ENCODE measurements around the gene NYAP1.
"Not testable (repeated sequence)": the region's sequence is repeated elsewhere in the genome, so short reads cannot be mapped to it uniquely, and the experiment has no call there.

DNA sequence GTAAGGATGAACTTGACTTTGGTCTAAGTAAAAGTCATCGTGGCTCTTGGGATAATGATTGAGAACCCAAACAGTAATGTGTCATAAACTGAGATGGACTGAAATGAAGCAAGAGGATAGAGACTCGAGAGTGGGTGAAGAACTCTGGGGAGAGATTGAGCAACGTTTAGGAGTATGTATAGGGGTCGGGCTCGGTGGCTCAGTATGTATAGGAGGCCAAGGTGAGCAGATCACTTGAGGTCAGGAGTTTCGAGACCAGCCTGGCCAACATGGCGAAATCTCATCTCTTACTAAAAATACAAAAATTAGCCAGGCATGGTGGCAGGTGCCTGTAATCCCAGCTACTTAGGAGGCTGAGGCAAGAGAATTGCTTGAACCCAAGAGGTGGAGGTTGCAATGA lies 57.6 kb downstream of the NYAP1 start:
- TF ChIP-seq, protein P1, sequence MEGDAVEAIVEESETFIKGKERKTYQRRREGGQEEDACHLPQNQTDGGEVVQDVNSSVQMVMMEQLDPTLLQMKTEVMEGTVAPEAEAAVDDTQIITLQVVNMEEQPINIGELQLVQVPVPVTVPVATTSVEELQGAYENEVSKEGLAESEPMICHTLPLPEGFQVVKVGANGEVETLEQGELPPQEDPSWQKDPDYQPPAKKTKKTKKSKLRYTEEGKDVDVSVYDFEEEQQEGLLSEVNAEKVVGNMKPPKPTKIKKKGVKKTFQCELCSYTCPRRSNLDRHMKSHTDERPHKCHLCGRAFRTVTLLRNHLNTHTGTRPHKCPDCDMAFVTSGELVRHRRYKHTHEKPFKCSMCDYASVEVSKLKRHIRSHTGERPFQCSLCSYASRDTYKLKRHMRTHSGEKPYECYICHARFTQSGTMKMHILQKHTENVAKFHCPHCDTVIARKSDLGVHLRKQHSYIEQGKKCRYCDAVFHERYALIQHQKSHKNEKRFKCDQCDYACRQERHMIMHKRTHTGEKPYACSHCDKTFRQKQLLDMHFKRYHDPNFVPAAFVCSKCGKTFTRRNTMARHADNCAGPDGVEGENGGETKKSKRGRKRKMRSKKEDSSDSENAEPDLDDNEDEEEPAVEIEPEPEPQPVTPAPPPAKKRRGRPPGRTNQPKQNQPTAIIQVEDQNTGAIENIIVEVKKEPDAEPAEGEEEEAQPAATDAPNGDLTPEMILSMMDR (IDR thresholded peaks at IDR 0.05; ENCODE audit: poor library complexity): not testable (repeated sequence)
- TF ChIP-seq EZH2phosphoT487 (IDR thresholded peaks at IDR 0.05; ENCODE audit: low read depth, severe bottlenecking, unreplicated experiment); EZH2 (IDR thresholded peaks at IDR 0.05; ENCODE audit: borderline replicate concordance): not testable (repeated sequence)
